ENCODE results near the gene TMEM108. TPM values are rescaled to one million over a fixed set of nuclear protein-coding genes. Genes with fewer than 3 reads are reported as not detected.

TMEM108 gene
- polyA plus RNA-seq, 3 donors, result not detected

DNA sequence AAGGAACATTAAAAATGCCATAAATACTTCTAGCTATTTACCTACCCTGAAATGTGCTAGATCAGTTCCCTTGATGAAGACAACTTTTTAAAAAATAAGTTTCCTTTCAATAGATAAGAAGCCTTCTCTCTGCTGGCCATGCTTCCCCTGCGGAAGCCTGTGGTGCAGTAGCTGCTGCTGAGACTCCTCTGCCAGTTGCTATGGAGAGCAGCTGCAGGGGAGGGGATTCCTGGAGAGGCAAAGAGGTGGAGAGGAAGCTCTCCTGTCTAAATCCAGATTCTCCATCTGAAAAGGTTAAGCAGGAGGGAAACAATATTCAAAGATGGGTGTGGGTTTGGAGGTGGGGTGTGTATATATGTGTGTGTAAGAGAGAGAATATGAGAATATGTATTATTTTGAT, 291.9 kb downstream of the TMEM108 start:
- TF ChIP-seq, protein P1, sequence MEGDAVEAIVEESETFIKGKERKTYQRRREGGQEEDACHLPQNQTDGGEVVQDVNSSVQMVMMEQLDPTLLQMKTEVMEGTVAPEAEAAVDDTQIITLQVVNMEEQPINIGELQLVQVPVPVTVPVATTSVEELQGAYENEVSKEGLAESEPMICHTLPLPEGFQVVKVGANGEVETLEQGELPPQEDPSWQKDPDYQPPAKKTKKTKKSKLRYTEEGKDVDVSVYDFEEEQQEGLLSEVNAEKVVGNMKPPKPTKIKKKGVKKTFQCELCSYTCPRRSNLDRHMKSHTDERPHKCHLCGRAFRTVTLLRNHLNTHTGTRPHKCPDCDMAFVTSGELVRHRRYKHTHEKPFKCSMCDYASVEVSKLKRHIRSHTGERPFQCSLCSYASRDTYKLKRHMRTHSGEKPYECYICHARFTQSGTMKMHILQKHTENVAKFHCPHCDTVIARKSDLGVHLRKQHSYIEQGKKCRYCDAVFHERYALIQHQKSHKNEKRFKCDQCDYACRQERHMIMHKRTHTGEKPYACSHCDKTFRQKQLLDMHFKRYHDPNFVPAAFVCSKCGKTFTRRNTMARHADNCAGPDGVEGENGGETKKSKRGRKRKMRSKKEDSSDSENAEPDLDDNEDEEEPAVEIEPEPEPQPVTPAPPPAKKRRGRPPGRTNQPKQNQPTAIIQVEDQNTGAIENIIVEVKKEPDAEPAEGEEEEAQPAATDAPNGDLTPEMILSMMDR (IDR thresholded peaks at IDR 0.05), result no peak
- no peaks in the 10 kb centered on the region for H3K36me3 Mint-ChIP-seq
- H3K36me3 ChIP-seq (replicated peaks in 1 of 2; ENCODE audit: control insufficient read depth in 1 of 2, insufficient read depth in 2 of 2, low read length in 2 of 2), result no peaks in the 10 kb centered on the region
- H3K4me3 Mint-ChIP-seq, result no peak overlapping the region
- no peaks in the 10 kb centered on the region for H3K4me1 Mint-ChIP-seq
- no peak overlapping the region for H3K27ac ChIP-seq (ENCODE audit: low read depth in 1 of 2, low read length in 2 of 2)
- H3K27me3 ChIP-seq (ENCODE audit: control insufficient read depth in 2 of 2, insufficient read depth in 2 of 2, low read length in 2 of 2), result no peaks in the 10 kb centered on the region
- H3K9me3 Mint-ChIP-seq, result peaks cover 0 to 2% (median 0%) of the 10 kb centered on the region in 7 donors
- no peak for DNase-seq
- no CpG with 5 or more reads among the region's 1 CpG for WGBS (ENCODE audit: insufficient coverage)
- no peak overlapping the region for H3K4me2 ChIP-seq (replicated peaks; ENCODE audit: extremely low read depth, low read length, poor library complexity, severe bottlenecking)
- H3K27me3 Mint-ChIP-seq (ENCODE audit: low read depth in 3 of 3), result peaks cover 1 to 4% (median 2%) of the 10 kb centered on the region in 3 donors
- H2AFZ ChIP-seq (ENCODE audit: insufficient read depth, low read depth, low read length, poor library complexity, severe bottlenecking), result no peak overlapping the region
- H3K9me3 ChIP-seq (replicated peaks in 1 of 2; ENCODE audit: control insufficient read depth in 1 of 2, insufficient read depth in 1 of 2, low read length in 2 of 2), result no peaks in the 10 kb centered on the region
- no peak overlapping the region for H3K4me3 ChIP-seq (replicated peaks in 1 of 3; ENCODE audit: low read depth in 2 of 3, low read length in 3 of 3)
- H3K79me2 ChIP-seq (ENCODE audit: insufficient read depth, low read length), result no peaks in the 10 kb centered on the region
- no peaks in the 10 kb centered on the region for H3K4me1 ChIP-seq (ENCODE audit: control insufficient read depth in 1 of 2, insufficient read depth in 2 of 2, low read length in 2 of 2)
- H4K20me1 ChIP-seq (ENCODE audit: insufficient read depth, low read length), result no peaks in the 10 kb centered on the region
- intact Hi-C loops (cut with micrococcal nuclease), result no loop called here
- H3K27ac Mint-ChIP-seq, result no peak overlapping the region
- no peak overlapping the region for H3K9ac ChIP-seq (ENCODE audit: insufficient read depth, low read length, poor library complexity, severe bottlenecking)

DNA sequence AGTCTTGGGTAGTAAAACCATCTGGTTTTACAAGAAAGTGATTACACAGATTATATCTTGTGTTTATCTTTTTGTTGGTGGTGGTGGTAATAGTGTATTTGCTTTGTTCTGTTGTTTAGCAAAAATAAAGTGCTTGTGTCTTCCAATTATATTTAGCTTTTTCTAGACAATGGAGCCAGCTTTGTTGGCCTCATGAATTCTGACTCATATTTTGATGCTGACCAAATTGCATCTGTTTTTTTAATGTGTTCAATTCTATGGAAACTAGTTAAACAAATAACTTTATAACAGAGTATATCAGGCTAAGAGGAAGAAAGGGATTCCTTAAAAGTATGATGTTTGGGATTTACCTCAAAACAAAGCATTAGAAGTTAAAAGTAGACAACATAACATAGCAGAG, 292.3 kb downstream of the TMEM108 start:
- Mint-ChIP-seq H3K4me1 (no peaks in the 10 kb centered on the region), H3K27me3 (ENCODE audit: low read depth in 3 of 3) (peaks cover 1 to 4% (median 2%) of the 10 kb centered on the region in 3 donors), H3K4me3 (no peak overlapping the region), H3K9me3 (peaks cover 0 to 2% (median 0%) of the 10 kb centered on the region in 7 donors), H3K36me3 (no peaks in the 10 kb centered on the region), H3K27ac (no peak overlapping the region)
- Histone ChIP-seq H3K27me3 (ENCODE audit: control insufficient read depth in 2 of 2, insufficient read depth in 2 of 2, low read length in 2 of 2) (no peaks in the 10 kb centered on the region), H3K4me1 (ENCODE audit: control insufficient read depth in 1 of 2, insufficient read depth in 2 of 2, low read length in 2 of 2) (no peaks in the 10 kb centered on the region), H3K4me3 (replicated peaks in 1 of 3; ENCODE audit: low read depth in 2 of 3, low read length in 3 of 3) (no peak overlapping the region), H4K20me1 (ENCODE audit: insufficient read depth, low read length) (no peaks in the 10 kb centered on the region), H3K79me2 (ENCODE audit: insufficient read depth, low read length) (no peaks in the 10 kb centered on the region), H3K9ac (ENCODE audit: insufficient read depth, low read length, poor library complexity, severe bottlenecking) (no peak overlapping the region), H3K9me3 (replicated peaks in 1 of 2; ENCODE audit: control insufficient read depth in 1 of 2, insufficient read depth in 1 of 2, low read length in 2 of 2) (no peaks in the 10 kb centered on the region), H2AFZ (ENCODE audit: insufficient read depth, low read depth, low read length, poor library complexity, severe bottlenecking) (no peak overlapping the region), H3K36me3 (replicated peaks in 1 of 2; ENCODE audit: control insufficient read depth in 1 of 2, insufficient read depth in 2 of 2, low read length in 2 of 2) (no peaks in the 10 kb centered on the region), H3K27ac (ENCODE audit: low read depth in 1 of 2, low read length in 2 of 2) (no peak overlapping the region), H3K4me2 (replicated peaks; ENCODE audit: extremely low read depth, low read length, poor library complexity, severe bottlenecking) (no peak overlapping the region)
- TF ChIP-seq, protein P1 (IDR thresholded peaks at IDR 0.05), result no peak
- DNase-seq, result no peak
- intact Hi-C loops (cut with micrococcal nuclease), result no loop called here

All from CD14-positive monocyte (primary cell).